GM23338 (cell line): ENCODE measurements around the gene CTAGE9. TPM values are rescaled to one million over a fixed set of nuclear protein-coding genes. Genes with fewer than 3 reads are reported as not detected.

ENCODE experiments used
- ATAC-seq: fragments of 200-7000 bp; cut with Tn5 transposase; 3 replicates; pipeline ENCODE4 v1.9.1; 2020
- DNase-seq: peaks from one replicate; pipeline ENCODE4 v3.0.0-alpha.2; 2015; ENCODE audit warnings: low spot score
- H2AFZ ChIP-seq: fragments of 200-600 bp; sonication (generic); 2 replicates; pipeline ENCODE4 v1.8.0; 2016; ENCODE audit warnings: antibody characterized with exemption, mild to moderate bottlenecking, moderate library complexity
- H3F3A ChIP-seq: fragments of 200-600 bp; sonication (generic); replicated peaks from 2 replicates; pipeline ENCODE4 v1.8.0; 2017; ENCODE audit warnings: antibody characterized with exemption, mixed run types, low read depth
- H3K27ac ChIP-seq: fragments of 200-600 bp; sonication (generic); 2 replicates; pipeline ENCODE4 v1.6.1; 2016; ENCODE audit warnings: low read depth
- H3K27me3 ChIP-seq: fragments of 200-600 bp; sonication (generic); 2 replicates; pipeline ENCODE4 v1.8.0; 2016; ENCODE audit warnings: mild to moderate bottlenecking, mixed run types, moderate library complexity; ENCODE audit not compliant: insufficient read depth
- H3K36me3 ChIP-seq: fragments of 200-600 bp; sonication (generic); 2 replicates; pipeline ENCODE4 v1.8.0; 2016; ENCODE audit warnings: mild to moderate bottlenecking; ENCODE audit not compliant: insufficient read depth
- H3K4me1 ChIP-seq: fragments of 200-600 bp; sonication (generic); 2 replicates; pipeline ENCODE4 v1.8.0; 2016; ENCODE audit warnings: mild to moderate bottlenecking, moderate library complexity; ENCODE audit not compliant: insufficient read depth
- H3K4me2 ChIP-seq: fragments of 200-600 bp; sonication (generic); 2 replicates; pipeline ENCODE4 v1.7.1; 2017; ENCODE audit warnings: mixed run types
- H3K4me3 ChIP-seq: fragments of 200-600 bp; sonication (generic); 2 replicates; pipeline ENCODE4 v1.6.1; 2016; ENCODE audit warnings: mixed run types
- H3K79me2 ChIP-seq: fragments of 200-600 bp; sonication (generic); replicated peaks from 2 replicates; pipeline ENCODE4 v1.8.0; 2017; ENCODE audit warnings: mild to moderate bottlenecking; ENCODE audit not compliant: insufficient read depth
- H3K9me2 ChIP-seq: fragments of 200-600 bp; sonication (generic); 2 replicates; pipeline ENCODE4 v1.8.0; 2017; ENCODE audit not compliant: insufficient read depth
- H4K20me1 ChIP-seq: fragments of 200-600 bp; sonication (generic); replicated peaks from 2 replicates; pipeline ENCODE4 v1.8.0; 2017; ENCODE audit warnings: mild to moderate bottlenecking; ENCODE audit not compliant: insufficient read depth
- H3K27ac Mint-ChIP-seq: 2 replicates; pipeline ENCODE4 v1.8.0; 2020; ENCODE audit warnings: inconsistent platforms, mild to moderate bottlenecking, moderate library complexity, mixed read lengths
- H3K27me3 Mint-ChIP-seq: 3 replicates; pipeline ENCODE4 v1.8.0; 2022; ENCODE audit warnings: low read depth, mild to moderate bottlenecking, moderate library complexity, mixed read lengths, inconsistent platforms; ENCODE audit not compliant: insufficient read depth, poor library complexity
- H3K36me3 Mint-ChIP-seq: 3 replicates; pipeline ENCODE4 v1.8.0; 2021; ENCODE audit warnings: low read depth, mild to moderate bottlenecking, inconsistent platforms, moderate library complexity, mixed read lengths
- H3K4me1 Mint-ChIP-seq: 3 replicates; pipeline ENCODE4 v1.8.0; 2020; ENCODE audit warnings: mild to moderate bottlenecking, inconsistent platforms, mixed read lengths
- H3K4me3 Mint-ChIP-seq: 3 replicates; pipeline ENCODE4 v1.8.0; 2021; ENCODE audit warnings: moderate library complexity, mild to moderate bottlenecking, inconsistent platforms, mixed read lengths
- H3K9me3 Mint-ChIP-seq: 3 replicates; pipeline ENCODE4 v1.8.0; 2020; ENCODE audit warnings: moderate library complexity, mild to moderate bottlenecking, inconsistent platforms, mixed read lengths
- CREB1 ChIP-seq: fragments of 250-450 bp; sonication (Bioruptor Pico); IDR thresholded peaks from 2 replicates; pipeline ENCODE4 v1.5.0; 2020; ENCODE audit warnings: low read depth, mild to moderate bottlenecking, moderate library complexity
- CTCF ChIP-seq, 2 experiments: fragments of 200-600 bp in 1 of 2; sonication (generic) in 1 of 2; conservative IDR thresholded peaks; 2 replicates each; pipeline versions ENCODE4 v1.5.1 to v1.6.1; 2016 to 2017; ENCODE audit warnings: antibody characterized with exemption in 2 of 2, low read depth in 2 of 2, mild to moderate bottlenecking in 2 of 2, moderate library complexity in 1 of 2
- ETS1 ChIP-seq: IDR thresholded peaks from 2 replicates; pipeline ENCODE4 v1.6.1; 2016; ENCODE audit warnings: antibody characterized with exemption
- EZH2 ChIP-seq: fragments of 200-600 bp; sonication (generic); IDR thresholded peaks from one replicate; pipeline ENCODE4 v1.8.0; 2017; ENCODE audit warnings: antibody characterized with exemption, mild to moderate bottlenecking, low read depth; ENCODE audit not compliant: unreplicated experiment
- EZH2phosphoT487 ChIP-seq: fragments of 200-600 bp; sonication (generic); IDR thresholded peaks from one replicate; pipeline ENCODE4 v1.8.1; 2018; ENCODE audit warnings: antibody characterized with exemption; ENCODE audit not compliant: unreplicated experiment
- JUNB ChIP-seq: IDR thresholded peaks from one replicate; pipeline ENCODE4 v1.6.1; 2016; ENCODE audit warnings: antibody characterized with exemption; ENCODE audit not compliant: unreplicated experiment
- NANOG ChIP-seq: IDR thresholded peaks from 2 replicates; pipeline ENCODE4 v1.6.1; 2016; ENCODE audit warnings: antibody characterized with exemption, borderline replicate concordance
- POLR2AphosphoS5 ChIP-seq: IDR thresholded peaks from 2 replicates; pipeline ENCODE4 v1.6.1; 2016; ENCODE audit warnings: antibody characterized with exemption, low read depth
- REST ChIP-seq: IDR thresholded peaks from one replicate; pipeline ENCODE4 v1.6.1; 2018; ENCODE audit warnings: antibody characterized with exemption; ENCODE audit not compliant: unreplicated experiment
- STAT1 ChIP-seq: IDR thresholded peaks from one replicate; pipeline ENCODE4 v1.6.1; 2016; ENCODE audit warnings: antibody characterized with exemption; ENCODE audit not compliant: unreplicated experiment
- ZNF114 ChIP-seq: fragments of 250-450 bp; sonication (Bioruptor Pico); IDR thresholded peaks from 2 replicates; pipeline ENCODE4 v1.5.0; 2020; ENCODE audit warnings: mild to moderate bottlenecking, moderate library complexity
- ZNF331 ChIP-seq: fragments of 250-450 bp; sonication (Bioruptor Pico); IDR thresholded peaks from 2 replicates; pipeline ENCODE4 v1.5.0; 2020; ENCODE audit warnings: low read depth, mild to moderate bottlenecking, moderate library complexity
- ZNF462 ChIP-seq: fragments of 250-450 bp; sonication (Bioruptor Pico); IDR thresholded peaks from 2 replicates; pipeline ENCODE4 v1.5.0; 2020; ENCODE audit warnings: mild to moderate bottlenecking, moderate library complexity
- polyA plus RNA-seq: library from polyadenylated mRNA; unstranded; fragments of >200 nt; fragmentation: Nextera tagmentation; extraction: Ambion mirVana; gene quantifications from 2 replicates; pipeline ENCODE4 v1.2.1, GENCODE V29; 2016
- total RNA-seq: library from RNA; depleted of rRNA; stranded (reverse); fragments of >200 nt; shearing (Covaris generic); gene quantifications from 2 replicates; pipeline ENCODE4 v1.2.3, GENCODE V29; 2014

Gene CTAGE9
- total and polyA plus RNA-seq, 2 experiments from 2014 or later, result 0.10 to 0.13 TPM

GRCh38 chr6:131681585-131681984 is 29.2 kb downstream of the CTAGE9 start:
- H3K27ac Mint-ChIP-seq, result no peak overlapping the region
- H4K20me1 ChIP-seq, result no peaks in the 10 kb centered on the region
- H3K36me3 Mint-ChIP-seq, result no peaks in the 10 kb centered on the region
- no peak for TF ChIP-seq POLR2AphosphoS5
- TF ChIP-seq ZNF114 (CRISPR knock-in tag), result no peak
- no peak for TF ChIP-seq STAT1
- no peak for TF ChIP-seq NANOG
- no peak for TF ChIP-seq ZNF462 (CRISPR knock-in tag)
- no peak for TF ChIP-seq EZH2phosphoT487
- no peak for TF ChIP-seq REST
- TF ChIP-seq EZH2, result no peak
- no peak for TF ChIP-seq ZNF331
- no peak for TF ChIP-seq ETS1
- no peak for TF ChIP-seq JUNB
- no peak for TF ChIP-seq CTCF (conservative IDR thresholded peaks at IDR 0.05; ENCODE audit: low read depth in 2 of 2)
- TF ChIP-seq CREB1 (CRISPR knock-in tag), result no peak
- H3F3A ChIP-seq, result no peaks in the 10 kb centered on the region
- H3K4me3 Mint-ChIP-seq, result no peak overlapping the region
- no peaks in the 10 kb centered on the region; the same call in 1 of the 2 replicates for H3K9me2 ChIP-seq
- H3K4me1 Mint-ChIP-seq, result peaks cover 18% of the 10 kb centered on the region
- no peak for DNase-seq
- H3K4me3 ChIP-seq, result no peak overlapping the region
- no peaks in the 10 kb centered on the region for H3K4me1 ChIP-seq
- H3K27me3 Mint-ChIP-seq, result peaks cover 3% of the 10 kb centered on the region
- H3K27me3 ChIP-seq, result no peaks in the 10 kb centered on the region
- H3K79me2 ChIP-seq, result no peaks in the 10 kb centered on the region
- H3K27ac ChIP-seq, result no peak overlapping the region
- ATAC-seq, result no peak
- H2AFZ ChIP-seq, result no peak overlapping the region
- H3K4me2 ChIP-seq, result no peak overlapping the region
- no peaks in the 10 kb centered on the region for H3K36me3 ChIP-seq
- no peaks in the 10 kb centered on the region for H3K9me3 Mint-ChIP-seq
